Epithelial cell of esophagus (primary cell): ENCODE data around the gene COQ4.

Experiments
- DNase-seq: peaks from one replicate; pipeline ENCODE4 v3.0.0; 2010; ENCODE audit warnings: low read depth
- H3K4me3 ChIP-seq: 2 replicates; pipeline ENCODE4 v1.5.1; 2011; ENCODE audit warnings: mild to moderate bottlenecking, low read length, control low read depth
- TF ChIP-seq, protein P1 (sequence below): IDR thresholded peaks from 2 replicates; pipeline ENCODE4 v1.5.1; 2011; ENCODE audit warnings: low read depth, mild to moderate bottlenecking, low read length, control low read depth, inconsistent platforms; ENCODE audit not compliant: insufficient read depth; ENCODE audit errors: missing control alignments

COQ4 gene

DNA sequence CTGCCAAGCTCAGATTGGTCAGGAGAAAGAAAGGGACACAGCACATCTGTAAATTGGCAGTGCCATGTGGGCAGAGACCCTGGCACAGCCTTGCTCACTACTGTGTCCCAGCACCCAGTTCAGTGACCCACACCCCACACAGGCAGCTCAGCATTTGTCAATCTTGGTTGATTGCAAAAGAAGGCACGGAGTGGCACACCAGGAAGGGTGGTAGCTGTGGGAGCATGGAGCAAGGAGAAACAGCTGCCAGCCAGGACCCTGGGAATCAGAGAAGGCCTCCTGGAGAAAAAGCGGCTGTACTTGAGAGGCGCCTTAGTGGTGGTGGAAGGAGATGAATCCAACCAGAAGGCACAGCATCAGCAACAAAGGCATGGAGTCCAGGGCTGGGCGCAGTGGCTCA, 21.2 kb downstream of the COQ4 start:
- H3K4me3 ChIP-seq = no peak overlapping the region
- TF ChIP-seq, protein P1, sequence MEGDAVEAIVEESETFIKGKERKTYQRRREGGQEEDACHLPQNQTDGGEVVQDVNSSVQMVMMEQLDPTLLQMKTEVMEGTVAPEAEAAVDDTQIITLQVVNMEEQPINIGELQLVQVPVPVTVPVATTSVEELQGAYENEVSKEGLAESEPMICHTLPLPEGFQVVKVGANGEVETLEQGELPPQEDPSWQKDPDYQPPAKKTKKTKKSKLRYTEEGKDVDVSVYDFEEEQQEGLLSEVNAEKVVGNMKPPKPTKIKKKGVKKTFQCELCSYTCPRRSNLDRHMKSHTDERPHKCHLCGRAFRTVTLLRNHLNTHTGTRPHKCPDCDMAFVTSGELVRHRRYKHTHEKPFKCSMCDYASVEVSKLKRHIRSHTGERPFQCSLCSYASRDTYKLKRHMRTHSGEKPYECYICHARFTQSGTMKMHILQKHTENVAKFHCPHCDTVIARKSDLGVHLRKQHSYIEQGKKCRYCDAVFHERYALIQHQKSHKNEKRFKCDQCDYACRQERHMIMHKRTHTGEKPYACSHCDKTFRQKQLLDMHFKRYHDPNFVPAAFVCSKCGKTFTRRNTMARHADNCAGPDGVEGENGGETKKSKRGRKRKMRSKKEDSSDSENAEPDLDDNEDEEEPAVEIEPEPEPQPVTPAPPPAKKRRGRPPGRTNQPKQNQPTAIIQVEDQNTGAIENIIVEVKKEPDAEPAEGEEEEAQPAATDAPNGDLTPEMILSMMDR = no peak
- no peak for DNase-seq

- DNase-seq = no peak
- TF ChIP-seq, protein P1 = no peak
- H3K4me3 ChIP-seq = no peak overlapping the region
Measured at GRCh38 chr9:128344931-128345605, 22.4 kb downstream of the COQ4 start.

DNA sequence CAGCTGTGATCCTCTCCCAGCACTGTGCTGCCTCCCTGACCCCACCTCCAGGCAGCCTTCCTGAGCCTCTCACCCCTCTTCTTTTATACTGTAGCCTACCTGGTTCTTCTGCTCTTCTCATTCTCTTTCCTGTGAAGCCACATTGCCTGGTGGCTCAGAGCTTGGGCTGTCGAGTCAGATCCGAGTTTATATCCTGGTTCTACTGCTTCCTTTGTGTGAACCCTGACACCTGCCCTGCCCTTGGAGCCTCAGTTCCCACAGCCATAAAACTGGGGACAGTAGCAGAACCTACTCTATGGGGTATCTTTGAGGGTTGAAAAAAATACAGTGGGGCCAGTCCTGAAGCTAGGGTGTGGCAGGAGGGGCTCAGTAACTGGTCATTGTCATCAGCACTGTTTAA, 26.5 kb downstream of the COQ4 start:
- no peak overlapping the region for H3K4me3 ChIP-seq
- TF ChIP-seq, protein P1 = no peak
- DNase-seq = no peak

DNA sequence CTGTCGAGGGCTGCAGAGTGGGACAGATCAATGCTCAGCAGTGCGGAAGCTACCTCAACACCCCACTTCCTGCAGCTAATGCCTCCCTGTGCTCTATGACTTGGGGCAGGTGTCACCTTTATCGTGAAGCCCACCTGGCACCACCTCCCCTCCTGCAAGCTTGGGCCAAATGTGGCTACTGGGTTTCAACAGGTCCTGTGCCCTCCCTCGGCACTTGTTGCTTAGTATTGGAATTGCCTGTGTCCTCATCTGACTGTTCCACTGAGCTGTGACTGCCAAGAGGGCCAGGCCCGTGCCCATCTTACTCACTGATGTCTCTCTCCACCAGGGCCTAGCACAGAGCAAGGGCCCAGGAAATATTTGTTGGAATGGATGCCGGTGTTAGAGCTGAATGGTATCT, 27.1 kb downstream of the COQ4 start:
- TF ChIP-seq, protein P1 = no peak
- H3K4me3 ChIP-seq = no peak overlapping the region
- no peak for DNase-seq

GRCh38 chr9:128355451-128355850, 32.8 kb downstream of the COQ4 start:
- TF ChIP-seq, protein P1 = no peak
- H3K4me3 ChIP-seq = no peak overlapping the region
- no peak for DNase-seq

- no peak overlapping the region for H3K4me3 ChIP-seq
- TF ChIP-seq, protein P1 = no peak
- no peak for DNase-seq
Measured at GRCh38 chr9:128358090-128358489, 35.5 kb downstream of the COQ4 start.

DNA sequence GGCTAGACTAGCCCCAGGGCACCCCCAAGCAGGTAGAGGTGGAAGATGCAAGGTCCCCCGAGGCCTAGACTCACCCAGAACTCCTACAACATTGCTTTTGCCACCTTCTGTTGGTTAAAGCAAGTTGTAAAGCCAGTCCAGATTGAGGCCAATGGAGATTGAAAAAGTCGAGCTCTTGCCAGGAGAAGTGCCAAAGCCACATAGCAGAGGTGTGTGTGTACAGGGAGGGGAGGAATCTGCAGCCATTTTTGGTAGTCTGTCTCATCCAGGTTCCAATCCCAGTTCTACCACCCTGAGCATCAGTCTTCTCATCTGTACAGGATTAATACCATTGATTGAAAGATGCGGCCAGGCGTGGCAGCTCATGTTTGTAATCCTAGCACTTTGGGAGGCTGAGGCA, 36.2 kb downstream of the COQ4 start:
- peak; percentile 53 for DNase-seq
- TF ChIP-seq, protein P1 = no peak

More for the DNA sequence above, 36.2 kb downstream of the COQ4 start:
- H3K4me3 ChIP-seq = no peak overlapping the region
